H9 (cell line): ENCODE results near the gene DIP2A. TPM values are rescaled to one million over a fixed set of nuclear protein-coding genes. Genes with fewer than 3 reads are reported as not detected.

Source experiments
- DNase-seq: peaks from one replicate; pipeline ENCODE4 v3.0.0-alpha.2; 2017
- H2AFZ ChIP-seq: one replicate; pipeline ENCODE4 v1.6.1; 2013; ENCODE audit warnings: mild to moderate bottlenecking, low read length, control low read depth, moderate library complexity
- H2AK5ac ChIP-seq: 2 replicates; pipeline ENCODE4 v1.6.1; 2013; ENCODE audit warnings: low read length, control low read depth, mixed read lengths; ENCODE audit not compliant: insufficient read length
- H2BK120ac ChIP-seq: one replicate; pipeline ENCODE4 v1.6.1; 2013; ENCODE audit warnings: low read depth, mild to moderate bottlenecking, low read length, control low read depth, inconsistent platforms; ENCODE audit not compliant: poor library complexity, severe bottlenecking
- H2BK12ac ChIP-seq: 2 replicates; pipeline ENCODE4 v1.6.1; 2013; ENCODE audit warnings: low read length, control low read depth, mixed read lengths, low read depth; ENCODE audit not compliant: insufficient read length
- H2BK15ac ChIP-seq: 2 replicates; pipeline ENCODE4 v1.6.1; 2013; ENCODE audit warnings: low read depth, low read length, control low read depth
- H2BK20ac ChIP-seq: one replicate; pipeline ENCODE4 v1.6.1; 2013; ENCODE audit warnings: low read depth, mild to moderate bottlenecking, low read length, control low read depth, inconsistent platforms; ENCODE audit not compliant: poor library complexity, severe bottlenecking
- H2BK5ac ChIP-seq: 2 replicates; pipeline ENCODE4 v1.6.1; 2013; ENCODE audit warnings: low read length, control low read depth, mixed read lengths; ENCODE audit not compliant: insufficient read length
- H3K14ac ChIP-seq: 2 replicates; pipeline ENCODE4 v1.6.1; 2013; ENCODE audit warnings: low read length, control low read depth; ENCODE audit not compliant: insufficient read depth
- H3K18ac ChIP-seq: 2 replicates; pipeline ENCODE4 v1.6.1; 2013; ENCODE audit warnings: low read depth, mild to moderate bottlenecking, mixed read lengths, low read length, control low read depth; ENCODE audit not compliant: insufficient read length
- H3K23ac ChIP-seq: 2 replicates; pipeline ENCODE4 v1.6.1; 2013; ENCODE audit warnings: low read length, control low read depth, mixed read lengths, low read depth; ENCODE audit not compliant: insufficient read length
- H3K23me2 ChIP-seq: 2 replicates; pipeline ENCODE4 v1.6.1; 2013; ENCODE audit warnings: low read depth, mild to moderate bottlenecking, mixed read lengths, low read length, control low read depth; ENCODE audit not compliant: insufficient read length, poor library complexity, severe bottlenecking
- H3K27ac ChIP-seq: 2 replicates; pipeline ENCODE4 v1.5.1; 2013; ENCODE audit warnings: low read length, control low read depth, mixed read lengths, low read depth; ENCODE audit not compliant: insufficient read length
- H3K27me3 ChIP-seq: 2 replicates; pipeline ENCODE4 v1.6.1; 2013; ENCODE audit warnings: low read length, control low read depth, inconsistent platforms; ENCODE audit not compliant: insufficient read depth
- H3K4ac ChIP-seq: 2 replicates; pipeline ENCODE4 v1.6.1; 2013; ENCODE audit warnings: low read depth, mild to moderate bottlenecking, control low read depth, inconsistent platforms, low read length, moderate library complexity
- H3K4me1 ChIP-seq: 2 replicates; pipeline ENCODE4 v1.6.1; 2013; ENCODE audit warnings: low read length, control low read depth, inconsistent platforms; ENCODE audit not compliant: insufficient read depth
- H3K4me2 ChIP-seq: 2 replicates; pipeline ENCODE4 v1.6.1; 2013; ENCODE audit warnings: low read length, control low read depth, mixed read lengths; ENCODE audit not compliant: insufficient read length, insufficient read depth
- H3K56ac ChIP-seq: 2 replicates; pipeline ENCODE4 v1.6.1; 2013; ENCODE audit warnings: low read depth, mild to moderate bottlenecking, mixed read lengths, low read length, control low read depth; ENCODE audit not compliant: insufficient read length
- H3K79me1 ChIP-seq: 2 replicates; pipeline ENCODE4 v1.6.1; 2013; ENCODE audit warnings: low read depth, mild to moderate bottlenecking, moderate library complexity, low read length, control low read depth, inconsistent platforms; ENCODE audit not compliant: insufficient read depth, poor library complexity, severe bottlenecking
- H3K79me2 ChIP-seq: 2 replicates; pipeline ENCODE4 v1.6.1; 2013; ENCODE audit warnings: low read length, control low read depth, inconsistent platforms; ENCODE audit not compliant: insufficient read depth
- H3K9ac ChIP-seq: 2 replicates; pipeline ENCODE4 v1.6.1; 2013; ENCODE audit warnings: low read length, control low read depth, mixed read lengths; ENCODE audit not compliant: insufficient read length; ENCODE audit errors: extremely low read depth
- H3K9me3 ChIP-seq: one replicate; pipeline ENCODE4 v1.6.1; 2013; ENCODE audit warnings: low read depth, low read length, inconsistent platforms; ENCODE audit not compliant: control insufficient read depth
- H3T11ph ChIP-seq: one replicate; pipeline ENCODE4 v1.6.1; 2013; ENCODE audit warnings: mild to moderate bottlenecking, low read length, control low read depth, inconsistent platforms
- H4K20me1 ChIP-seq: one replicate; pipeline ENCODE4 v1.6.1; 2013; ENCODE audit not compliant: control insufficient read depth, insufficient read length, insufficient read depth
- H4K5ac ChIP-seq: 2 replicates; pipeline ENCODE4 v1.6.1; 2013; ENCODE audit warnings: low read depth, mild to moderate bottlenecking, mixed read lengths, low read length, control low read depth; ENCODE audit not compliant: insufficient read length
- H4K8ac ChIP-seq: replicated peaks from 2 replicates; pipeline ENCODE4 v1.6.1; 2013; ENCODE audit warnings: low read length, control low read depth, mixed read lengths, low read depth; ENCODE audit not compliant: insufficient read length
- H4K91ac ChIP-seq: 2 replicates; pipeline ENCODE4 v1.6.1; 2013; ENCODE audit warnings: low read depth, mild to moderate bottlenecking, moderate library complexity, mixed read lengths, low read length, control low read depth; ENCODE audit not compliant: insufficient read length
- H3K27ac Mint-ChIP-seq, 3 experiments: 2 replicates in 2 of 3; 3 replicates in 1 of 3; pipeline ENCODE4 v1.8.0; 2020 to 2021; ENCODE audit warnings: mixed read lengths in 3 of 3, mild to moderate bottlenecking in 1 of 3, moderate library complexity in 1 of 3
- H3K27me3 Mint-ChIP-seq: 2 replicates; pipeline ENCODE4 v1.8.0; 2021; ENCODE audit warnings: low read depth, mild to moderate bottlenecking, moderate library complexity, mixed read lengths
- H3K36me3 Mint-ChIP-seq, 3 experiments: 2 replicates in 2 of 3; 3 replicates in 1 of 3; pipeline ENCODE4 v1.8.0; 2020 to 2021; ENCODE audit warnings: low read depth in 3 of 3, mixed read lengths in 3 of 3; ENCODE audit not compliant: insufficient read depth in 1 of 3
- H3K4me1 Mint-ChIP-seq, 2 experiments: 2 replicates each; pipeline ENCODE4 v1.8.0; 2020; ENCODE audit warnings: mixed read lengths in 2 of 2
- H3K4me3 Mint-ChIP-seq, 2 experiments: 2 replicates in 1 of 2; 3 replicates in 1 of 2; pipeline ENCODE4 v1.8.0; 2020 to 2021; ENCODE audit warnings: mild to moderate bottlenecking in 2 of 2, mixed read lengths in 2 of 2, moderate library complexity in 1 of 2
- H3K9me3 Mint-ChIP-seq, 2 experiments: 2 replicates in 1 of 2; 3 replicates in 1 of 2; pipeline ENCODE4 v1.8.0; 2020; ENCODE audit warnings: mild to moderate bottlenecking in 2 of 2, mixed read lengths in 2 of 2, moderate library complexity in 1 of 2
- CTCF ChIP-seq: fragments of 200-600 bp; sonication (generic); conservative IDR thresholded peaks from 3 replicates; pipeline ENCODE4 v1.8.0; 2021; ENCODE audit warnings: antibody characterized with exemption, mild to moderate bottlenecking
- WGBS: extraction: QIAGEN DNeasy Blood & Tissue Kit; methylation state at CpG from one replicate; pipeline ENCODE4 v1.1.7; 2013; ENCODE audit warnings: missing lambda C conversion rate, low lambda C conversion rate, mixed read lengths; ENCODE audit not compliant: insufficient read length; ENCODE audit errors: extremely low coverage; 5-methylcytosine and 5-hydroxymethylcytosine counted together
- total RNA-seq: library from RNA; stranded (reverse); gene quantifications from 2 replicates; pipeline ENCODE4 v1.2.1, GENCODE V29; 2021

DIP2A gene
- total RNA-seq, 1 experiment from 2014 or later: 25.2 TPM

- H2AFZ ChIP-seq: no peak overlapping the region
- DNase-seq: no peak
- no peak overlapping the region for H2BK15ac ChIP-seq
- H4K91ac ChIP-seq: no peak overlapping the region
- no peaks in the 10 kb centered on the region for H3K27me3 Mint-ChIP-seq
- no peaks in the 10 kb centered on the region for H3K79me1 ChIP-seq
- no peak overlapping the region for H3K18ac ChIP-seq
- TF ChIP-seq CTCF: no peak
- no peaks in the 10 kb centered on the region for H3K4me1 ChIP-seq
- no peak overlapping the region for H2BK5ac ChIP-seq
- H3K4me1 Mint-ChIP-seq: no peaks in the 10 kb centered on the region
- H3K27ac ChIP-seq: no peak overlapping the region
- no peak overlapping the region for H4K5ac ChIP-seq
- WGBS: no CpG with 5 or more reads among the region's 2 CpGs
- no peak overlapping the region for H2AK5ac ChIP-seq
- H3K56ac ChIP-seq: no peak overlapping the region
- no peaks in the 10 kb centered on the region for H3K23me2 ChIP-seq
- H3K4me3 Mint-ChIP-seq: no peak overlapping the region
- H3K9ac ChIP-seq: no peak overlapping the region
- no peak overlapping the region for H2BK12ac ChIP-seq
- 0 out of 7 replicates have a peak overlapping the region, but pooled peaks of 1 of the 3 experiments have one; percentile 6 for H3K27ac Mint-ChIP-seq
- no peaks in the 10 kb centered on the region for H4K20me1 ChIP-seq
- no peak overlapping the region for H3K4ac ChIP-seq
- no peak overlapping the region for H3K14ac ChIP-seq
- no peak overlapping the region for H3K4me2 ChIP-seq
- no peak overlapping the region for H4K8ac ChIP-seq
- no peak overlapping the region for H2BK120ac ChIP-seq
- H3K36me3 Mint-ChIP-seq: peaks cover 2 to 11% (median 9%) of the 10 kb centered on the region in 3 experiments; a peak in 5 of 7 replicates
- H3T11ph ChIP-seq: no peak overlapping the region
- no peak overlapping the region for H2BK20ac ChIP-seq
- H3K9me3 ChIP-seq: no peaks in the 10 kb centered on the region
- H3K9me3 Mint-ChIP-seq: no peaks in the 10 kb centered on the region
- no peaks in the 10 kb centered on the region for H3K79me2 ChIP-seq
- H3K23ac ChIP-seq: no peak overlapping the region
- H3K27me3 ChIP-seq: no peaks in the 10 kb centered on the region
Measured at GRCh38 chr21:46474382-46474781, 15.7 kb downstream of the DIP2A start.
